ENCODE results near the gene SYPL1.
"Not testable (repeated sequence)": the region's sequence is repeated elsewhere in the genome, so short reads cannot be mapped to it uniquely, and the experiment has no call there.

SYPL1 gene

DNA sequence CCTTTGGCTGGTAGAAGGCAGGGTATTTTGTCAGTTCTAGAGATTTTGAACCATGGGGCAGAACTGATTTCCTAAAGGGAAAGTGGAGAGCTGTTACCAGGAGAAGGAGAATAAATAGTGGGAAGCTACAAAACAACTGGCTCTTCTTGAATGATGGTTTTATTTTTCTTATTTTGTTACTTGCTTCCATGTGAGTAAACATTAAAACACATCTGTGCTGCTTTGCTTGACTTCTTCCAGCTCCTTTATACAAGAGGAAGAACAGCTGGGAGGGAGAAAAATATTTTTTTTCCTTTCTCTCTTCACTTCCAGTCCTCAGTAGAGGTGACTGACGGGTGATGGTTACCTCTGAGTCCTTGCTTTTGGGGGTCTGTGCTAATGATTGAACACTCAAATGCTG, 30.0 kb upstream of the SYPL1 start:
- TF ChIP-seq, protein P1, sequence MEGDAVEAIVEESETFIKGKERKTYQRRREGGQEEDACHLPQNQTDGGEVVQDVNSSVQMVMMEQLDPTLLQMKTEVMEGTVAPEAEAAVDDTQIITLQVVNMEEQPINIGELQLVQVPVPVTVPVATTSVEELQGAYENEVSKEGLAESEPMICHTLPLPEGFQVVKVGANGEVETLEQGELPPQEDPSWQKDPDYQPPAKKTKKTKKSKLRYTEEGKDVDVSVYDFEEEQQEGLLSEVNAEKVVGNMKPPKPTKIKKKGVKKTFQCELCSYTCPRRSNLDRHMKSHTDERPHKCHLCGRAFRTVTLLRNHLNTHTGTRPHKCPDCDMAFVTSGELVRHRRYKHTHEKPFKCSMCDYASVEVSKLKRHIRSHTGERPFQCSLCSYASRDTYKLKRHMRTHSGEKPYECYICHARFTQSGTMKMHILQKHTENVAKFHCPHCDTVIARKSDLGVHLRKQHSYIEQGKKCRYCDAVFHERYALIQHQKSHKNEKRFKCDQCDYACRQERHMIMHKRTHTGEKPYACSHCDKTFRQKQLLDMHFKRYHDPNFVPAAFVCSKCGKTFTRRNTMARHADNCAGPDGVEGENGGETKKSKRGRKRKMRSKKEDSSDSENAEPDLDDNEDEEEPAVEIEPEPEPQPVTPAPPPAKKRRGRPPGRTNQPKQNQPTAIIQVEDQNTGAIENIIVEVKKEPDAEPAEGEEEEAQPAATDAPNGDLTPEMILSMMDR (IDR thresholded peaks at IDR 0.05; ENCODE audit: low read depth, low read length): no peak
- no peak for DNase-seq (ENCODE audit: extremely low read depth, low read depth)

DNA sequence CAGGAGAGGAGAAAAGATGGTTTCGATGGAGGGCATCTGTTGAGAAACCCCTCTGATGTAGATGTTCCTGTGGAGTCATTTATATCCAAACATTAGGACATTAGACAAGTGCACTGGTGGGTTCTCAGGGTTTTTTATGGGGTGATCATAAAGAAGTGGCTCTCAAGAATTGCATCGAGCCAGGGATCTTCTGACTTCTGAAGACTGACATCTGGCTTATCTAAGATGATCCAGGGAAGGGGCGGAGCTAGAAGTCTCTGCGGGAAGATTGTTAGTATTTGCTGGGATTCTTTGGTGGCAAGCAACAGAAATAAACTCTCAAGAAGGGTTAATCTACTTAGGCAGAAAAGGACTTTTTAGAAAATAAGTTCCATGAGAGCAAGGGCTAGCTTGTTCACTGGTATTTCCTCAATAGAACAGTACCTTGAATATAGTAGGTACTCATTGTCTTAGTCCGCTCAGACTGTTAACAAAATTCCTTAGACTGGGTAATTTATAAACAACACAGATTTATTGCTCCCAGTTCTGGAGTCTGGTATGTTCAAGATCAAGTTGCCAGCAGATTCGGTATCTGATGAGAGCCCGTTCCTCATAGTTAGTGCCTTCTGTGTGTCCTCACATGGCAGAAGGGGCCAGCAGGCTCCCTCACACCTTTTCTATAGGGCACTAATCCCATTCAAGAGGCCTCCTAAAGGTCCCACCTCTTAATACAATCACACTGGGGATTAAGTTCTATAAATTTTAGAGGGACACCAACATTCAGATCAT, 28.5 kb upstream of the SYPL1 start:
- no peak for DNase-seq (ENCODE audit: extremely low read depth, low read depth)
- TF ChIP-seq, protein P1 (IDR thresholded peaks at IDR 0.05; ENCODE audit: low read depth, low read length): no peak

DNA sequence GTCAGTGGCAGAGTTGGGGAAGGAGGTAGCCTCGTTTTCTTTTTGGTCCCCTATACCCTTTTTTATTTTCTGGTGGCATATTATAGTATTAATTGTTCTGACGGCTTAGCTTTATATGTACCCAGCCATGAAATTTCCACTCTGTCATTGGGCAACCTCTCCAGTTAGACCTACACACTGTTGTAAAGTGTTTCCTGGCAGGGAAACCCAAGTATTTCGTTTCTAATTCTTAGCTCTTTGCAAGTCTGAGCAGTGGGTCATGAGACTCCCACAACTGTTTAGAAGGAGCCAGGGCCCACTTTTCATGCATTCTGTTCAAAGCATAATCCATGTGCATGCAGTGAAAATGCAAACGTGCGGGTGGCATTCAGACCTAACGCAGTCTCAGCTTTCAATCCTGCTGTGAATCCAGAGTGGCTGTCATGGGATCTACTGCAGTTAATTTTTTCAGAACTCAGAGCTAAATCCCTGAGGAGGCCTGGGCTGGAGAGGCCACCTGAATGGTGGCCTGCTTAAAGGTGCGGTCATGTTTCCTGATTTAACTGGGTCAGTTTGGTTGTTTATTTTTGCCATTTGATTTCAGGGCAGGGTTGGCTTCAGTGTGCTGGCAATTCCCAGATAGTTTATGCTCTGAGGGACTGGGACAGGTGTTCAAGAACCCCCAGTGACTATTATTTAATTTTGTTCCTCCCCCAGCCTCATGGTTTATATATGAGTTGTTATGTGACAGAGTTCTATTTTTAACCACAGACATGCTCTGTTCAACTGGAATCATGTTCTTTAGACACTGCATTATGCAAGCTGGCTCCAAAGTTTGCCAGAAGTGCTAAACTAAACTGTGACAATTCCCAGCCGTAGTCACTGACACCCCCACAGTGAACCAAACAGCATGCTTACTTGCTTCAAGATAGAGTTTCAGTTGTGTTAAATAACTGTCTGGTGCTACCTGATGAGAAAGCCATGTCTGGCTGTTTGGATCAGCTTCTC, 27.4 kb upstream of the SYPL1 start:
- TF ChIP-seq, protein P1 (IDR thresholded peaks at IDR 0.05; ENCODE audit: low read depth, low read length): no peak
- no peak for DNase-seq (ENCODE audit: extremely low read depth, low read depth)

DNA sequence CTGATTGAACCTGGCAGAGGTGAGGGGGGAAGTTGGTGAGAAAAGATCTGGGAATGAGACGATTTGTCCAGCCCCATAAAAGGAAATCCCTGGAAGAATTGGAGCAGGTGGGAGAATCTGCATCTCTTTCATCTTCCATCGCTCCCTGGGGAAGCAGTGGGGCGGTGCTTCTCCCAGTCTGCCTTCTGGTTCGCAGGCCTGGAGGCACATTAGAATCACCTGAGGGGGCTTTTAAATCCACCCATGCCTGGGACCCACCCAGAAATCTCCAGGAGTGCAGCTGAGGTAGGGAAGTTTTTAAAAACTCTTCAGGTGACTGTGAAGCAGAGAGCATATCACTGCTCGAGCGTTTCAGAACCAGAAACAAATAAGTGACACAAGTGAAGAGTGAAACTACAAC, 26.7 kb upstream of the SYPL1 start:
- DNase-seq (ENCODE audit: extremely low read depth, low read depth): no peak
- TF ChIP-seq, protein P1 (IDR thresholded peaks at IDR 0.05; ENCODE audit: low read depth, low read length): no peak

DNA sequence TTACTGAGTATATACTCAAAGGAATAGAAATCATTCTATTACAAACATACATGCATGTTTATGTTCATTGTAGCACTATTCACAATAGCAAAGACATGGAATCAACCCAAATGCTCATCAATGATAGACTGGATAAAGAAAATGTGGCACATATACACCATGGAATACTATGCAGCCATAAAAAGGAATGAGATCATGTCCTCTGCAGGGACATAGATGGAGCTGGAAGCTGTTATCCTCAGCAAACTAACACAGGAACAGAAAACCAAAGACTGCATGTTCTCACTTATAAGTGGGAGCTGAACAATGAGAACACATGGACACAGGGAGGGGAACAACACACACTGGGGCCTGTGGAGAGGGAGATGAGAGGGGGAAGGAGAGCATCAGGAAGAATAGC, 26.1 kb upstream of the SYPL1 start:
- DNase-seq (ENCODE audit: extremely low read depth, low read depth): not testable (repeated sequence)

DNA sequence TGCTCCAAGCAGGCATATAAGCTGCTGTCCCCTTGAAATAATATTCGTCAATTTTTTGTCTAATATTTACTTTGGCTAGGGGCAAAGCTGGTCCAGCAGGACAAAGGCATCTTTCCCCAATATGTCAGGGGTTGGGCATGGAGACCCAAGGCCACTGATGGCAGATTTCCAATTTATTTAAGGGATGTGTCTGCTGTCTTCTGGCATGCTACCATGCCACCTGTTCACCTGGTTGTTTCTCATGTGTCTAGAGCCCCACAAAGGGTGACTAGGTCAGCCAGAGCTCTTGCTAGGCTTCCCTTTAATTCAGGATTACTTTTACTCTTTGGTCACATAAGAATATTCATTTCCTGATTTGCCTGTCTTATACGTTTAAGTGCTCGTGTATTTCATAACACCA, 22.1 kb upstream of the SYPL1 start:
- DNase-seq (ENCODE audit: extremely low read depth, low read depth): no peak
- TF ChIP-seq, protein P1 (IDR thresholded peaks at IDR 0.05; ENCODE audit: low read depth, low read length): no peak

DNA sequence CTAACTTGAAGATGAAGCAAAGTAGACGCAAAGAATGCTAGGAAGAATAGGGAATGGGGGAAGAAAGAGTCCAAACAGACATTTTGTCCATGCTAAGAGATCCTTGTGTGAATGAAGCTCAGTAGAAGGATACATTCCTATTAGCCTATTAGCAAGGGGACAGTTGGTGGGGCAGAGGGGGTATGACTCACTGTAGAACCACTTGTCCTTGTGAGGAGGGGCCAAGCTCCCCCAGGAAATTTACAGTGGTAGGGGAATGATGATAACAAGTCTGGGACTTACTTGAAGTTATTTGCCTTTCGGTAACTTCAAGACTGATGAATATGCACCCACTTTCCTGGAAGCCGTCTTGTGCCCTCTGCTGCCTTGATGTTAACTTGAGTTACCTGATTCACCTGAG, 17.2 kb upstream of the SYPL1 start:
- no peak for DNase-seq (ENCODE audit: extremely low read depth, low read depth)
- TF ChIP-seq, protein P1 (IDR thresholded peaks at IDR 0.05; ENCODE audit: low read depth, low read length): no peak

All from AG09319 (cell line).